ENCODE data around the gene PGAP1. TPM values are rescaled to one million over a fixed set of nuclear protein-coding genes. Genes with fewer than 3 reads are reported as not detected.

PGAP1 gene
- total RNA-seq, 1 experiment from 2014 or later = 21.0 TPM

- no peak for DNase-seq
- H4K91ac ChIP-seq (ENCODE audit: insufficient read length, low read depth, low read length) = no peak overlapping the region
- H3K27me3 ChIP-seq (ENCODE audit: insufficient read depth, low read length) = no peaks in the 10 kb centered on the region
- H3K79me2 ChIP-seq (ENCODE audit: insufficient read depth, low read length) = no peaks in the 10 kb centered on the region
- no peaks in the 10 kb centered on the region for H3K4me1 Mint-ChIP-seq
- no peak overlapping the region for H3K14ac ChIP-seq (ENCODE audit: insufficient read depth, low read length)
- H2BK20ac ChIP-seq (ENCODE audit: low read depth, low read length, poor library complexity, severe bottlenecking) = no peak overlapping the region
- no peaks in the 10 kb centered on the region for H3K9me3 Mint-ChIP-seq
- H4K5ac ChIP-seq (ENCODE audit: insufficient read length, low read depth, low read length) = no peak overlapping the region
- H3K4me1 ChIP-seq (ENCODE audit: insufficient read depth, low read length) = no peaks in the 10 kb centered on the region
- no peaks in the 10 kb centered on the region for H3K27me3 Mint-ChIP-seq (ENCODE audit: low read depth)
- H3K56ac ChIP-seq (ENCODE audit: insufficient read length, low read depth, low read length) = no peak overlapping the region
- H2BK5ac ChIP-seq (ENCODE audit: insufficient read length, low read length) = no peak overlapping the region
- no peaks in the 10 kb centered on the region for H3K79me1 ChIP-seq (ENCODE audit: insufficient read depth, low read depth, low read length, poor library complexity, severe bottlenecking)
- no peak overlapping the region for H3K4me2 ChIP-seq (ENCODE audit: insufficient read depth, insufficient read length, low read length)
- H3K27ac ChIP-seq (ENCODE audit: insufficient read length, low read depth, low read length) = no peak overlapping the region
- no peaks in the 10 kb centered on the region for H4K20me1 ChIP-seq (ENCODE audit: control insufficient read depth, insufficient read depth, insufficient read length)
- no peak overlapping the region for H2AFZ ChIP-seq (ENCODE audit: low read length)
- no peak overlapping the region for H2AK5ac ChIP-seq (ENCODE audit: insufficient read length, low read length)
- H3T11ph ChIP-seq (ENCODE audit: low read length) = no peak overlapping the region
- H4K8ac ChIP-seq (replicated peaks; ENCODE audit: insufficient read length, low read depth, low read length) = no peak overlapping the region
- H3K23ac ChIP-seq (ENCODE audit: insufficient read length, low read depth, low read length) = no peak overlapping the region
- no peak overlapping the region for H3K4ac ChIP-seq (ENCODE audit: low read depth, low read length)
- H3K36me3 Mint-ChIP-seq (ENCODE audit: insufficient read depth in 1 of 3, low read depth in 3 of 3) = peaks cover 7 to 47% (median 37%) of the 10 kb centered on the region in 3 experiments; a peak in 6 of 7 replicates
- H2BK120ac ChIP-seq (ENCODE audit: low read depth, low read length, poor library complexity, severe bottlenecking) = no peak overlapping the region
- no peak overlapping the region for H2BK15ac ChIP-seq (ENCODE audit: low read depth, low read length)
- H3K9me3 ChIP-seq (ENCODE audit: control insufficient read depth, low read depth, low read length) = no peaks in the 10 kb centered on the region
- no peaks in the 10 kb centered on the region for H3K23me2 ChIP-seq (ENCODE audit: insufficient read length, low read depth, low read length, poor library complexity, severe bottlenecking)
- no peak overlapping the region for H3K4me3 Mint-ChIP-seq
- H2BK12ac ChIP-seq (ENCODE audit: insufficient read length, low read depth, low read length) = no peak overlapping the region
- no CpG with 5 or more reads among the region's 2 CpGs for WGBS (ENCODE audit: extremely low coverage, insufficient read length, low lambda C conversion rate)
- H3K27ac Mint-ChIP-seq = peak overlapping the region in 1 of 3 experiments; percentile 12; a peak in 1 of 7 replicates
- TF ChIP-seq CTCF (conservative IDR thresholded peaks at IDR 0.05) = no peak
- H3K9ac ChIP-seq (ENCODE audit: extremely low read depth, insufficient read length, low read length) = no peak overlapping the region
- no peak overlapping the region for H3K18ac ChIP-seq (ENCODE audit: insufficient read length, low read depth, low read length)
Observed at GRCh38 chr2:196891136-196891535, 35.4 kb downstream of the PGAP1 start.
